Measurements from ENCODE around the gene UPK3A.

- TF ChIP-seq CTCF (IDR thresholded peaks at IDR 0.05) (no peak), POLR2A (IDR thresholded peaks at IDR 0.05) (no peak)
These were observed 47.4 kb upstream of the UPK3A start for GRCh38 chr22:45237065-45237990.
